Hepatocyte (in vitro differentiated cells): ENCODE measurements around the gene TMC1. TPM values are rescaled to one million over a fixed set of nuclear protein-coding genes. Genes with fewer than 3 reads are reported as not detected.
"Not testable (repeated sequence)": the region's sequence is repeated elsewhere in the genome, so short reads cannot be mapped to it uniquely, and the experiment has no call there.

Experiments
- DNase-seq: peaks from one replicate; pipeline ENCODE4 v3.0.0-alpha.2; 2016; ENCODE audit warnings: low spot score
- H2AFZ ChIP-seq: fragments of 200-600 bp; sonication (generic); 2 replicates; pipeline ENCODE4 v1.6.0; 2016; ENCODE audit warnings: antibody characterized with exemption, mild to moderate bottlenecking
- H3K27ac ChIP-seq: fragments of 200-600 bp; sonication (generic); 2 replicates; pipeline ENCODE4 v1.5.1; 2016; ENCODE audit warnings: mild to moderate bottlenecking
- H3K27me3 ChIP-seq: fragments of 200-600 bp; sonication (generic); 2 replicates; pipeline ENCODE4 v1.6.1; 2016
- H3K36me3 ChIP-seq: fragments of 200-600 bp; sonication (generic); replicated peaks from 2 replicates; pipeline ENCODE4 v1.5.1; 2016; ENCODE audit warnings: low read depth; ENCODE audit not compliant: insufficient read depth
- H3K4me1 ChIP-seq: fragments of 200-600 bp; sonication (generic); 2 replicates; pipeline ENCODE4 v1.5.1; 2016; ENCODE audit warnings: mild to moderate bottlenecking, moderate library complexity; ENCODE audit not compliant: insufficient read depth
- H3K4me2 ChIP-seq: fragments of 200-600 bp; sonication (generic); 2 replicates; pipeline ENCODE4 v1.6.0; 2016
- H3K4me3 ChIP-seq: fragments of 200-600 bp; sonication (generic); 2 replicates; pipeline ENCODE4 v1.5.1; 2016; ENCODE audit warnings: mild to moderate bottlenecking
- H3K79me2 ChIP-seq: fragments of 200-600 bp; sonication (generic); 2 replicates; pipeline ENCODE4 v1.6.0; 2017; ENCODE audit warnings: mild to moderate bottlenecking
- H3K9me2 ChIP-seq: fragments of 200-600 bp; sonication (generic); replicated peaks from 2 replicates; pipeline ENCODE4 v1.6.0; 2017; ENCODE audit warnings: mild to moderate bottlenecking; ENCODE audit not compliant: insufficient read depth
- H3K9me3 ChIP-seq: fragments of 200-600 bp; sonication (generic); 2 replicates; pipeline ENCODE4 v1.5.1; 2016; ENCODE audit warnings: low read depth, mild to moderate bottlenecking
- H4K20me1 ChIP-seq: fragments of 200-600 bp; sonication (generic); 2 replicates; pipeline ENCODE4 v1.6.0; 2016; ENCODE audit warnings: mild to moderate bottlenecking; ENCODE audit not compliant: insufficient read depth, poor library complexity, severe bottlenecking
- EZH2 ChIP-seq: fragments of 200-600 bp; sonication (generic); IDR thresholded peaks from 2 replicates; pipeline ENCODE4 v1.6.1; 2016; ENCODE audit warnings: antibody characterized with exemption, mild to moderate bottlenecking, borderline replicate concordance
- EZH2phosphoT487 ChIP-seq: fragments of 200-600 bp; sonication (generic); IDR thresholded peaks from one replicate; pipeline ENCODE4 v1.6.1; 2018; ENCODE audit warnings: antibody characterized with exemption, mild to moderate bottlenecking, low read depth, moderate library complexity; ENCODE audit not compliant: unreplicated experiment, severe bottlenecking
- WGBS: methylation state at CpG from one replicate; pipeline ENCODE4 v1.1.6; 2016; ENCODE audit warnings: low lambda C conversion rate; ENCODE audit errors: missing lambda C conversion rate; 5-methylcytosine and 5-hydroxymethylcytosine counted together
- polyA plus RNA-seq: library from polyadenylated mRNA; unstranded; fragments of >200 nt; fragmentation: Nextera tagmentation; extraction: Ambion mirVana; gene quantifications from 2 replicates; pipeline ENCODE4 v1.2.1, GENCODE V29; 2016
- total RNA-seq: library from RNA; depleted of rRNA; stranded (reverse); fragments of >200 nt; gene quantifications from 2 replicates; pipeline ENCODE4 v1.2.3, GENCODE V29; 2014
- TF ChIP-seq, protein P1 (sequence below): fragments of 200-600 bp; sonication (generic); IDR thresholded peaks from 2 replicates; pipeline ENCODE4 v1.5.1; 2016; ENCODE audit warnings: antibody characterized with exemption, mild to moderate bottlenecking; ENCODE audit not compliant: poor library complexity

TMC1 gene
- total and polyA plus RNA-seq, 2 experiments from 2014 or later = 0.20 to 0.23 TPM

DNA sequence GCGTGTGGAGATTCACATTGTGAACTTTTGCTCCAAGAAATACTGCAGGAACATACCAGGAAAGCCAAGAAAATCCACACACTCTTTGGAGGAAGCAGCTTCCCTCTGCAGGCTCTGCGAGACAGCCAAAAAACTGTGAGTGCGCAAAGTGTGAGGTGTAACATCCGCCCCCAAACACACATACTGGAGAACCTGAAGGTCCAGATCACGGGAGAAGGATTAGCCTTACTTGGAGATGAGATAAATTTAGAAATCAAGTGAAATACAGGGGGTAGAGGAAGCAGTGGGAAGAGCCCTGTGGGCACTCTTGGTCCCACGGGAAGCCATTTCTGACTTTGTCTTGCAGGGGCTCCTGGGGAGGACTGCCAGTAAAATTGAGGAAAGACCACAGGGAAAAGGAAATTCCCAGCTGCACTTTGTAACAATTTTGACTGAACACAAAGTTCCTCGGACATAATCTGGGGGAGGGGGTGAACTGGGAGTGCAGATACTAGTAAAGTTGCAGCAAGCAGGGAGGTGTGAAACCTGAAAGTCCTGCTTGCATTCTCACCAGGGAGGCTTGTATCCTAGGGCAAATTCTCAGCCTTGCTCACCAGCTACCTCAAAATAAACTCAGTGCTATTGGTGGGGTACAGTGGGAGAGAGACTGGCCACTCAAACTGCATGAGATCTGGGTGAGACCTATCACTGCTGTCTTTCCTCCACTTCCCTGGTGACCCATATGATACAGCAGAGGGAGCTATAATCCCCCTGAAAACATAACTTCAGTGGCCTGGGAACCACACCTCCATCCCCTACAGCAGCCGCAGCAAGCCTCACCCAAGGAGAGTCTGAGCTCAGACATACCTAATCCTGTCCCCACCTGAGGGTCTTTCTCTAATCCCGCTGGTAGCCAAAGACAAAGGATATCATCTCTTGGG, 322.4 kb downstream of the TMC1 start:
- Histone ChIP-seq H3K4me2 (no peak overlapping the region), H3K9me2 (no peaks in the 10 kb centered on the region), H3K4me1 (no peaks in the 10 kb centered on the region), H3K9me3 (no peaks in the 10 kb centered on the region), H3K4me3 (no peak overlapping the region), H3K27ac (no peak overlapping the region), H2AFZ (peak overlapping the region; percentile 16), H4K20me1 (no peaks in the 10 kb centered on the region), H3K27me3 (no peaks in the 10 kb centered on the region), H3K79me2 (no peaks in the 10 kb centered on the region), H3K36me3 (no peaks in the 10 kb centered on the region)
- 69% methylated on average over 9 of the region's 9 CpGs for WGBS
- TF ChIP-seq, protein P1, sequence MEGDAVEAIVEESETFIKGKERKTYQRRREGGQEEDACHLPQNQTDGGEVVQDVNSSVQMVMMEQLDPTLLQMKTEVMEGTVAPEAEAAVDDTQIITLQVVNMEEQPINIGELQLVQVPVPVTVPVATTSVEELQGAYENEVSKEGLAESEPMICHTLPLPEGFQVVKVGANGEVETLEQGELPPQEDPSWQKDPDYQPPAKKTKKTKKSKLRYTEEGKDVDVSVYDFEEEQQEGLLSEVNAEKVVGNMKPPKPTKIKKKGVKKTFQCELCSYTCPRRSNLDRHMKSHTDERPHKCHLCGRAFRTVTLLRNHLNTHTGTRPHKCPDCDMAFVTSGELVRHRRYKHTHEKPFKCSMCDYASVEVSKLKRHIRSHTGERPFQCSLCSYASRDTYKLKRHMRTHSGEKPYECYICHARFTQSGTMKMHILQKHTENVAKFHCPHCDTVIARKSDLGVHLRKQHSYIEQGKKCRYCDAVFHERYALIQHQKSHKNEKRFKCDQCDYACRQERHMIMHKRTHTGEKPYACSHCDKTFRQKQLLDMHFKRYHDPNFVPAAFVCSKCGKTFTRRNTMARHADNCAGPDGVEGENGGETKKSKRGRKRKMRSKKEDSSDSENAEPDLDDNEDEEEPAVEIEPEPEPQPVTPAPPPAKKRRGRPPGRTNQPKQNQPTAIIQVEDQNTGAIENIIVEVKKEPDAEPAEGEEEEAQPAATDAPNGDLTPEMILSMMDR = no peak
- TF ChIP-seq EZH2 (no peak), EZH2phosphoT487 (no peak)
- peak; percentile 25 for DNase-seq

DNA sequence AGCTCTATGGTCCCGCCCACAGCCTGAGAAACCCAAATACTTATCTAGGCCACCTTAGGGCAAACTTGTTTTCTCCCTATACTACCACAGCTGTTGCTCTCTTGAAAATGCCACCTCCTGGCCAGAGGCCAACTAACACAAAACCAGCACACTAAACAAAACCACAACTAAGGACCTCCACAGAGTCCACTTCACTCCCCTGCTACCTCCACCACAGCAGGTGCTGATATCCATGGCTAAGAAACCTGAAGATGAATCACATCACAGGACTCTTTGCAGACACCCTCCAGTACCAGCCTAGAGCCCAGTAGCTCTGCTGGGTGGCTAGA, 323.0 kb downstream of the TMC1 start:
- Histone ChIP-seq H3K36me3 (no peaks in the 10 kb centered on the region), H2AFZ (no peak overlapping the region), H3K9me3 (no peaks in the 10 kb centered on the region), H3K4me1 (no peaks in the 10 kb centered on the region), H3K9me2 (no peaks in the 10 kb centered on the region), H4K20me1 (no peaks in the 10 kb centered on the region), H3K4me2 (no peak overlapping the region), H3K4me3 (no peak overlapping the region), H3K27me3 (no peaks in the 10 kb centered on the region), H3K79me2 (no peaks in the 10 kb centered on the region), H3K27ac (no peak overlapping the region)
- no peak for DNase-seq
- TF ChIP-seq, protein P1 = no peak
- TF ChIP-seq EZH2 (no peak), EZH2phosphoT487 (no peak)
- WGBS = 91% methylated on average over 1 of the region's 1 CpG

DNA sequence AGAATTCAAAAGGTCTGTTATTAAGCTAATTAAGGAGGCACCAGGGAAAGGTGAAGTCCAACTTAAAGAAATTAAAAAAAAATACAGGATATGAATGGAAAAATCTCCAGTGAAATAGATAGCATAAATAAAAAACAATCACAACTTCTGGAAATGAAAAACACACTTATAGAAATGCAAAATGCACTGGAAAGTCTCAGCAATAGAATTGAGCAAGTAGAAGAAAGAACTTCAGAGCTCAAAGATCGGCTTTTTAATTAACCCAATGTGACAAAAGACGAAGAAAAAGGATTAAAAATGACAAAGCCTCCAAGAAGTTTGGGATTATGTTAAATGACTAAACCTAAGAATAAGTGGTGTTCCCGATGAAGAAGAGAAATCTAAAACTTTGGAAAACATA, 323.6 kb downstream of the TMC1 start:
- not testable (repeated sequence) for H3K4me3 ChIP-seq, H3K9me2 ChIP-seq, H3K36me3 ChIP-seq, DNase-seq, H3K79me2 ChIP-seq, H3K4me2 ChIP-seq, H3K9me3 ChIP-seq, H3K27ac ChIP-seq, H3K27me3 ChIP-seq, H3K4me1 ChIP-seq, H4K20me1 ChIP-seq, H2AFZ ChIP-seq
- WGBS = 93% methylated on average over 3 of the region's 3 CpGs

DNA sequence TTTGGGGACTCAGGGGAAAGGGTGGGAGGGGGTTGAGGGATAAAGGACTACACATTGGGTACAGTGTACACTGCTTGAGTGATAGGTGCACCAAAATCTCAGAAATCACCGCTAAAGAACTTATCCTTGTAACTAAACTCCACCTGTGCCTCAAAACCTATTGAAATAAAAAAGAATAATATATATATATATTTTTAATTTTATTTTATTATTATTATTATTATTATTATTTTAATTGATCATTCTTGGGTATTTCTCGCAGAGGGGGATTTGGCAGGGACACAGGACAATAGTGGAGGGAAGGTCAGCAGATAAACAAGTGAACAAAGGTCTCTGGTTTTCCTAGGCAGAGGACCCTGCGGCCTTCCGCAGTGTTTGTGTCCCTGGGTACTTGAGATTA, 328.8 kb downstream of the TMC1 start:
- not testable (repeated sequence) for H3K4me3 ChIP-seq

More for the DNA sequence above, 328.8 kb downstream of the TMC1 start:
- not testable (repeated sequence) for H3K9me3 ChIP-seq, H3K79me2 ChIP-seq, H3K36me3 ChIP-seq, H2AFZ ChIP-seq, H4K20me1 ChIP-seq, H3K27ac ChIP-seq, H3K4me1 ChIP-seq, H3K9me2 ChIP-seq, H3K27me3 ChIP-seq, H3K4me2 ChIP-seq, DNase-seq
- 89% methylated on average over 4 of the region's 4 CpGs for WGBS
